Ecto neural progenitor cell (in vitro differentiated cells): ENCODE data around the gene MGRN1.

ENCODE experiments used
- DNase-seq: peaks from one replicate; pipeline ENCODE4 v3.0.0-alpha.2; 2018; ENCODE audit warnings: low spot score

The MGRN1 gene

DNA sequence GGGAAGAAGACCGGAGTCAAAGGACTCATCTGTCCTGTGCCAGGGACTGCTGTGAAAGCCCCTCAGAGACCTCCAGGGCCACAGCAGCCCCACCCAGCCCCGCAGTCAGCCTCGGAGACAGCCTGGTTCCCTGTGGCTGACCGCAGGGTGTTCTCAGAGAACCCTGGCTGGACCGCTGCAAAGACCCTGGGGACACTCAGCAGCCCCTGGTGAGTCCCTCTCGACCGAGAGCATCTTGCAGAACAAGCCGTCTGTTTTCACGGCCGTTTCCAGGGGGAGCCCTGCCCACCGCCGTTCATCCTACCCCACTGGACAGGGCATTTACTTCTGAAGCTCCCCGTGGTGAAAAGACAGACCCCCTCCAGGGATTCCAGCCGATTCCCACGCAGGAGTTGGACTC is 20.2 kb upstream of the MGRN1 start:
- no peak for DNase-seq

DNA sequence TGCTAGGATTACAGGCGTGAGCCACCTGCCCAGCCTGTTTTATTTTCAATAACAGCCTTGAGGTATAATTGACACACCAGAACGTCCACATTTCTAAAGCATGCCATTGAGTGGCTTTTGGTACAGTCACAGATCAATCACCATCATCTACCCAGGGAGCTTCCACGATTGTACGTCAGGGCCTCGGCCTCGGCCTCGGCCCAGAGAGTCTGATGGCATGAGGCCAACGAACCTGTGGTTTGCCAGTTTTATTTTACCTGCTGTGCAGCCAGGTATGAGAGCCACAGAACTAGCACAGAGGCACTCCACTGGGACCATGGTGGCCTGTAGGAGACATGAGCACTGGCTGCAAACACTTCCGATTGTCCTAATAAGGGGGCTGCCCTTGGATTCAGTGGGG is 18.3 kb upstream of the MGRN1 start:
- DNase-seq: no peak

GRCh38 chr16:4607841-4608703 is 16.6 kb upstream of the MGRN1 start:
- DNase-seq: no peak

GRCh38 chr16:4608704-4608980 is 16.0 kb upstream of the MGRN1 start:
- no peak for DNase-seq

DNA sequence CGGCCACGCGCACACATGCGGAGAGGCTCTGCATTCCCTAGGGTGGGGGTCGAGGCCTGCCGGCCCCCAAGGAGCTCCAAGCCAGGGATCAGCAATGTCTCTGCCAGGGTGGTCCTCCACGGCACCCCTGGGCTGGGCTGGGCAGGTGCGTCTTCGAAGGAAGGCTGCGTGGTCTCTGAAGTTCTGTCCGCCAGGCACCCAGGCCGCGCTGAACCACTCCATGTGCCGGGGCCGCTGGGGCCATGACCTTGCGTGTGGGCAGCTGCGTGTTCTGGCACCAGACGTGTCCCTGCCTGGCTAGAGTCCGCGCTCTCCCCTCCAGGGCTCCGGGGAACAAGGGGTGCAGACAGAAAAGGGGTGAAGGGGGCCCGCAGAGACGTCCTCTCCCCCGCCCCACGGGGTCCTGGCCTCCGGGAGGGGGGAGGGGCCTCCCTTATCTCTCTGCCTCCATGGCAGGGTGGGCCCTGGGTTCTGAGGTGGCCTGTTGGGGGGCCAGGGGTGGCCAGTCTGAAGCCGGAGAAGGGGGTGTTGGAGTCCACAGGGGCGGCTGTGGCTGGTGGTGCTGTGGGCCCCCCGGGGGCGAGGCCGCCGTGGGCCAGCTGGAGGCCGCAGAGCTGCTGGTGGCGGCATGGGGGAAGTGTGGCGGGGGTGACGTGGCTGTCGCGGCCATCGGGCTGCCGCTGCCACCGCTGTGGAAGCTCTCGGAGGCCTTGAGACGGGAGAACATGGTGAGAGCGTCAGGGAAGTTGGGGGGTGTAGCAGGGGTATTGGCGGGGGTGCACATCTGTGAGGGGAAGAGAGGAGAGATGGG is 15.2 kb upstream of the MGRN1 start:
- DNase-seq: no peak

GRCh38 chr16:4610011-4611005 is 14.3 kb upstream of the MGRN1 start:
- no peak for DNase-seq

GRCh38 chr16:4611337-4612021 is 13.1 kb upstream of the MGRN1 start:
- no peak for DNase-seq

- DNase-seq: no peak
These were observed 12.1 kb upstream of the MGRN1 start for GRCh38 chr16:4612474-4612931.

- DNase-seq: no peak
These were observed 11.5 kb upstream of the MGRN1 start for GRCh38 chr16:4612977-4613635.

GRCh38 chr16:4613636-4614570 is 10.7 kb upstream of the MGRN1 start:
- DNase-seq: peak; percentile 73

DNA sequence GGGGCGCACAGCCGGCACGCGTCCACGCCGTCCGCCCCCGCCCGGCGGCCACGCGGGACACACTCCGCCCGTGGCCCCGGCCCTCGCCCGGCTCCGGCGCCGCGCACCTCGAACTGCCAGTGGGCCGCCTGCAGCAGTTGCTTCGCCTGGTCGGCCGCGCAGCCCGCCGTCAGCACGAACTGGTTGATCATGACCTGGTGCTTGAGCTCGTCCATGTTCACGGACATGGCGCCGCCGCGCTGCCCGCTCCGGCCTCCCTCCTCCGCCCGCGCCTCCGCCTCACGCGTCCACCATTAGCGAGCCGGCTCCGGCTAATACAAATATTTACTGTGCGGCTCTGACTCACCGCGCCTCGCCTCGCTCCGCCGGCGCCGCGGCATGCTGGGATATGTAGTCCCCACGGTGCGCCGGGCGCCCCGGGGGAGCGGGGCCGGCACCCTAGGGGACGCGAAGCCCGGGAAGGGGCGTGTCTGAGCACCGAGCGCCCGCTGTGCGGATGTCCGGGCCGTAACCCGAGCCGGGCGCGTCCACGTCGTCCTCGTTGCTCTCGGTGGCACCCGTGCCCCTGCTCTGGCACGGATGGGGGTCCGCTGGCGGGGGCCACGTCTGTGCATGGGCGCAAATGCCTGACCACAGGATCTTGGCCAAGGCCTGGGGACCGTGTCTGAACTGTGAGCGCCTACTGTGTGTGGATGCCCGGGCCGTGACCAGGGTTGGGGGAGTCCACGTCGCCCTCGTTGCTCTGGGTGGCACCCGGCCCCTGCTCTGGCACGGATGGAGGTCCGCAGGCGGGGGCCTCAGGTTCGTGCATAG is 9.8 kb upstream of the MGRN1 start, which contains the start of gene UBALD1:
TSS of gene UBALD1 (minus strand) at position 318 of the 813 bp plus-strand sequence. CDS start at position 227, 91 bp downstream.
- DNase-seq: peak; percentile 85

GRCh38 chr16:4615384-4616046 is 9.1 kb upstream of the MGRN1 start:
- DNase-seq: no peak

GRCh38 chr16:4616047-4616811 is 8.4 kb upstream of the MGRN1 start:
- DNase-seq: peak; percentile 100

GRCh38 chr16:4617880-4618279 is 6.7 kb upstream of the MGRN1 start:
- DNase-seq: no peak

DNA sequence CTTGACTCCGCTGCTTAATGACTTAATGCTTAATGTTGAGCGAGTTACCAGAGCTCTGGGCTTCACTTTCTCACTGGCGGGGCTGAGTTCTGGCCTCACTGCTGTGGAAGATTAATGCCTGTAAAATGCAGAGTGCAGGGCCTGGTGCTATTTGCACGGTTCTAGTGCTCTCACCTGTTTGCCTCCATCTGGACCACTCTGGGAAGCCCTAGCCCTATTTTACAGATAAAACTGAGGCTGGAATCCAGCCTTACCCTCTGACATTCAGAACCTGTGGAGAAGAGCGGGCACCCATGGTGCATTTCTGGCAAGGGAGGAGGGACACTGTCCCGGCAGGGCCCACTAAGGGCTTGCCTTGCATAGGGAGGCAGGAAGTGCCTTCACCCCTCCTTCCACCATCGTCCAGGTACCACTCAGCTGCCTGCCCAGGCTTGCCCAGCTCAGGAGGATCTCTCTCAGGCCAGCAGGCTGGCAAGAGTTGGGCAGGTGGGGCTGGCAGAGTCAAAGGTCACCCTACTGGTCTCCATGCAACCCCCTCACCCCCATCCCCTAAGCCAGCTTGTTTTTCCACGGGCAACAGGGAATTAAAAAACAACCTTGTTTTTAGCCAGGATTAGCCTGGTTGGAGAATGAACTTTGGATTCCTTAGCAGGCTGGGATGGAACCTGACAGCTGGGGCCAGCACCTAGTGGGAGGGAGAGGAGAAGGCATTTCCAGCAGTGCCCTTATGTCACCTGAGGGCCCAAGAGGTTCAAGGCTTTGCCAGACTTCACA is 5.8 kb upstream of the MGRN1 start:
- DNase-seq: no peak

DNA sequence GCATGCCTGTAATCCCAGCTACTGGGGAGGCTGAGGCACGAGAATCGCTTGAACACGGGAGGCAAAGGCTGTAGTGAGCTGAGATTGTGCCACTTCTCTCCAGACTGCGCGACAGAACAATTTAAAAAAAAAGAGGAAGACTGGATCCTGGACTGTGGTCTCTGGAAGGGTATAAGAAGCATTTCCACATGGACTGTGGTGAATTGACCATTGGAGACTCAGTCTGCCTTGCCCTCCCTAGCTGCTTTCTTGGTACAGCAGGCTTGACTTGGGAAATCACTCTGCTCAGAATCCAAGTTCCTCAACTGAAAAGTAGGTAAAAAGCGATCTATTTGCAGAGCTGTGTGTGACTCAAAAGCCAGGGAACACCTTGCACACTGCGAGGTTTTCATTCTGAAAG is 1.0 kb upstream of the MGRN1 start:
- no peak for DNase-seq
